ENCODE measurements around the gene MICAL2.

MICAL2 gene

GRCh38 chr11:12235553-12235946 is 125.2 kb downstream of the MICAL2 start:
- no peak for DNase-seq

- peak; percentile 73 for DNase-seq
Observed at GRCh38 chr11:12235947-12236743, 125.8 kb downstream of the MICAL2 start.

GRCh38 chr11:12236744-12237101 is 126.3 kb downstream of the MICAL2 start:
- DNase-seq = no peak

GRCh38 chr11:12237381-12237784 is 127.0 kb downstream of the MICAL2 start:
- DNase-seq = no peak

- DNase-seq = no peak
Observed at GRCh38 chr11:12238420-12238819, 128.0 kb downstream of the MICAL2 start.

- no peak for DNase-seq
Observed at GRCh38 chr11:12239396-12239795, 129.0 kb downstream of the MICAL2 start.

GRCh38 chr11:12239804-12240371 is 129.5 kb downstream of the MICAL2 start:
- DNase-seq = no peak

- DNase-seq = no peak
Observed at GRCh38 chr11:12240677-12241076, 130.3 kb downstream of the MICAL2 start.

GRCh38 chr11:12241401-12241800 is 131.0 kb downstream of the MICAL2 start:
- no peak for DNase-seq

GRCh38 chr11:12241971-12242672 is 131.7 kb downstream of the MICAL2 start:
- DNase-seq = no peak

- no peak for DNase-seq
Observed at GRCh38 chr11:12242966-12243365, 132.6 kb downstream of the MICAL2 start.

- DNase-seq = no peak
Observed at GRCh38 chr11:12243486-12243885, 133.1 kb downstream of the MICAL2 start.

- no peak for DNase-seq
Observed at GRCh38 chr11:12243911-12244550, 133.6 kb downstream of the MICAL2 start.

- no peak for DNase-seq
Observed at GRCh38 chr11:12245091-12245490, 134.7 kb downstream of the MICAL2 start.

- no peak for DNase-seq
Observed at GRCh38 chr11:12245549-12246016, 135.2 kb downstream of the MICAL2 start.

- DNase-seq = no peak
Observed at GRCh38 chr11:12246147-12246546, 135.8 kb downstream of the MICAL2 start.

GRCh38 chr11:12246989-12247388 is 136.6 kb downstream of the MICAL2 start:
- no peak for DNase-seq

GRCh38 chr11:12247543-12248254 is 137.3 kb downstream of the MICAL2 start:
- DNase-seq = no peak

GRCh38 chr11:12248330-12248729 is 137.9 kb downstream of the MICAL2 start:
- DNase-seq = no peak

GRCh38 chr11:12249590-12250260 is 139.3 kb downstream of the MICAL2 start:
- DNase-seq = no peak

- DNase-seq = no peak
Observed at GRCh38 chr11:12251666-12252560, 141.5 kb downstream of the MICAL2 start.
